HUES48 (cell line): ENCODE data around the gene INPP5A.
"Not testable (repeated sequence)": the region's sequence is repeated elsewhere in the genome, so short reads cannot be mapped to it uniquely, and the experiment has no call there.

ENCODE experiments used
- H3K27ac ChIP-seq: one replicate; pipeline ENCODE4 v1.7.0; 2013; ENCODE audit warnings: low read depth, low read length, inconsistent platforms
- H3K27me3 ChIP-seq: 2 replicates; pipeline ENCODE4 v1.6.1; 2013; ENCODE audit warnings: mild to moderate bottlenecking, low read length; ENCODE audit not compliant: control insufficient read depth, insufficient read depth
- H3K36me3 ChIP-seq: 2 replicates; pipeline ENCODE4 v1.6.1; 2013; ENCODE audit warnings: low read length; ENCODE audit not compliant: control insufficient read depth, insufficient read depth
- H3K4me1 ChIP-seq: 2 replicates; pipeline ENCODE4 v1.6.1; 2013; ENCODE audit warnings: mild to moderate bottlenecking, low read length; ENCODE audit not compliant: control insufficient read depth, insufficient read depth
- H3K4me3 ChIP-seq: 2 replicates; pipeline ENCODE4 v1.5.1; 2013; ENCODE audit warnings: mild to moderate bottlenecking, low read depth, low read length
- H3K9ac ChIP-seq: 2 replicates; pipeline ENCODE4 v1.6.1; 2013; ENCODE audit warnings: mild to moderate bottlenecking, low read depth, low read length, moderate library complexity
- H3K9me3 ChIP-seq: 2 replicates; pipeline ENCODE4 v1.6.1; 2013; ENCODE audit warnings: low read length; ENCODE audit not compliant: control insufficient read depth, insufficient read depth

The INPP5A gene

GRCh38 chr10:132546567-132547420, 9.2 kb downstream of the INPP5A start:
- no peaks in the 10 kb centered on the region for H3K27me3 ChIP-seq
- no peak overlapping the region for H3K4me3 ChIP-seq
- H3K4me1 ChIP-seq: peaks cover 5% of the 10 kb centered on the region
- no peaks in the 10 kb centered on the region for H3K9me3 ChIP-seq
- no peak overlapping the region for H3K9ac ChIP-seq
- no peaks in the 10 kb centered on the region for H3K36me3 ChIP-seq
- H3K27ac ChIP-seq: no peak overlapping the region

GRCh38 chr10:132547421-132547861, 9.9 kb downstream of the INPP5A start:
- no peak overlapping the region for H3K9ac ChIP-seq
- no peak overlapping the region for H3K27ac ChIP-seq
- no peaks in the 10 kb centered on the region for H3K9me3 ChIP-seq
- no peak overlapping the region for H3K4me3 ChIP-seq
- H3K36me3 ChIP-seq: no peaks in the 10 kb centered on the region
- no peaks in the 10 kb centered on the region for H3K27me3 ChIP-seq
- H3K4me1 ChIP-seq: no peaks in the 10 kb centered on the region; the same call in 1 of the 2 replicates

DNA sequence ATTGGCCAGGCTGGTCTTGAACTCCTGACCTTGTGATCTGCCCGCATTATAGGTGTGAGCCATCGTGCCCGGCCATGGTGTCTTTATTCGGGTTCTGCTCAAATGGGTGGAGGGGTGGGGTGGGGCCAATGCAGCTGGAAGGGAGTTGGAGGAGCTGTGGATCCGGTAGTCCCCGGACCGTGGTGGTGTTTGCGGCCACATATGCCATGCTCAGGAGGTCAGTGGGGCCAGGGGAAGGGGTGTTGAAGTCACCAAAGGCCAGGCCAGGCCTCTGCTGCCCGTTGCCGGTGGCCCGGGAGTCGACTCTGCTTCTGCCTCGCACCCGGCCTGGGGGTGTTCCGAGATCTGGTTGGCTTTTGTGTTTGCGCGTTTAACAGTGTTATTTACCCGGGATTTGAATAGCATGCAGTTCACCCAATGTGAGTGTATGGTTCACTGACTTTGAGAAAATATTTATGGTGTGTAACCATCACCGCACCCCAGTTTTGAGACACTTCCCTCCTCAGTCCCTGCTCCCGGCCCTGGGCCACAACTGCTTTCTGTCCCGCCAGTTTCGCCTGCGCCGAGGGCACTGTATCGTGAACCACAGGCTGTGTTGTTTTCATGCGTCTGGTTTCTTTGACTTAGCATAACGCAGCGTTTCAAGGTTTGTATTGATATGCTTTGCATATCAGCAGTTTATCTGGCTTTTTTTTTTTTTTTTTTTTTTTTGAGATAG, 10.7 kb downstream of the INPP5A start:
- Histone ChIP-seq H3K4me1 (no peaks in the 10 kb centered on the region; the same call in 1 of the 2 replicates), H3K9me3 (no peaks in the 10 kb centered on the region), H3K36me3 (no peaks in the 10 kb centered on the region), H3K4me3 (no peak overlapping the region), H3K27me3 (no peaks in the 10 kb centered on the region), H3K27ac (no peak overlapping the region), H3K9ac (no peak overlapping the region)

- Histone ChIP-seq H3K4me1 (no peaks in the 10 kb centered on the region; the same call in 1 of the 2 replicates), H3K27ac (no peak overlapping the region), H3K4me3 (no peak overlapping the region)
Observed at GRCh38 chr10:132548869-132549268, 11.3 kb downstream of the INPP5A start.

DNA sequence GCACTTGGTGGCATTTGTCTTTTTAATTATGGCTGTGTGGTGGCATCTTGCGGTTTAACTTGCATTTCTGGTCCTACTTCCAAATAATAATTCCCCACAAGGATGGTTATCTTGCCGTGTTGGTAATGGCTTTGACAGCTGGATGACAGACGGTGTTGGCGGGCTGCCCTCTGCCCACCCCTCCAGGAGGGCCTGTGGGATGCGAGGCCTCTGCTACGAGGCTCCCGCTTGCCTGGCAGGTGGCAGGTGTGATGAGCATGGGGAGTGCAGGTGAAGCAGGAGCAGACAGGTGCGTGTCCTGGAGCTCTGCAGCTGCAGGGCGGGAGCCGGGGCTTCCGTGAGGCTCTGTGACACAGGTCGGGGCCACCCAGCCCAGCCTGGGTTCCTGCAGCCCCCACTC, 11.8 kb downstream of the INPP5A start:
- Histone ChIP-seq H3K27ac (no peak overlapping the region), H3K4me1 (no peaks in the 10 kb centered on the region; the same call in 1 of the 2 replicates), H3K36me3 (no peaks in the 10 kb centered on the region), H3K27me3 (no peaks in the 10 kb centered on the region), H3K9ac (no peak overlapping the region), H3K9me3 (no peaks in the 10 kb centered on the region), H3K4me3 (no peak overlapping the region)

More at GRCh38 chr10:132548869-132549268, 11.3 kb downstream of the INPP5A start:
- no peaks in the 10 kb centered on the region for H3K9me3 ChIP-seq
- H3K36me3 ChIP-seq: no peaks in the 10 kb centered on the region
- no peaks in the 10 kb centered on the region for H3K27me3 ChIP-seq
- no peak overlapping the region for H3K9ac ChIP-seq

- Histone ChIP-seq H3K27me3 (no peaks in the 10 kb centered on the region), H3K36me3 (no peaks in the 10 kb centered on the region), H3K9ac (no peak overlapping the region), H3K4me1 (no peaks in the 10 kb centered on the region), H3K27ac (no peak overlapping the region), H3K4me3 (no peak overlapping the region), H3K9me3 (no peaks in the 10 kb centered on the region)
Observed at GRCh38 chr10:132550366-132551092, 12.9 kb downstream of the INPP5A start.

DNA sequence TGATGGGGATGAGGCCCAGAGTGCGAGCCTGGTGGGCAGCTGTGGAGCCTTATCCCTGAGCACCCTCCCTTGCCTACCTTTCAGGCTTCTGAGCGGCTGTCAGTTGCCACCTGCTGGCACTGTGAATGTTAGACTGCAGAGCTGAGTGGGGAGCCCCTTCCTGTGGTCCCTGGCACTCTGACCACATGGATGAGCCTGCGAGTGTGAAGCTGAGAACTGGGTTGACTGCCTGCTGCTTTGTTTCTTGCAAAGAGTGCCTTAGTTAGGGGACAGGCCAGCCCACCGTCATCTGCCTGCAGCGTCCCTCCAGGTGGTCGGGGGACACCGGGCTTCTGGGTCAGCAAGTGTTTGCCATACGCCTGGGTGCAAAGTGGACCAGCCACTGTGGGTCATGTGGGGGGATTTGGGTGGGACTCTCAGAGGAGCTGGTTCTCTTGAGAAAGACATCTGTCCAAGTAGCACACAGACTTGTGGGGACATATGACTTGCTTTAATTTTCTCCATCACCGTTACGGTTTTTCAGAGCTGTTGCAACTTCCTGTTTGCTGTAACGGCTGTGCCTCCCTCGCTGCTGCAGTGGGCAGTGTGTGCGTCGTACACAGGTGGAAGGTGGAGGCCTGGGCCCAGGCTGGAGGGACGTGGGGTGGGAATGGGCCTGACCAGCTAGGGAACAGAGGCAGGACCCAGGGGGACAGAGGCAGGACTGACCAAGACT, 13.7 kb downstream of the INPP5A start:
- no peaks in the 10 kb centered on the region for H3K4me1 ChIP-seq
- no peaks in the 10 kb centered on the region for H3K9me3 ChIP-seq
- no peak overlapping the region for H3K9ac ChIP-seq
- no peaks in the 10 kb centered on the region for H3K27me3 ChIP-seq
- H3K27ac ChIP-seq: no peak overlapping the region
- H3K36me3 ChIP-seq: no peaks in the 10 kb centered on the region
- H3K4me3 ChIP-seq: no peak overlapping the region

DNA sequence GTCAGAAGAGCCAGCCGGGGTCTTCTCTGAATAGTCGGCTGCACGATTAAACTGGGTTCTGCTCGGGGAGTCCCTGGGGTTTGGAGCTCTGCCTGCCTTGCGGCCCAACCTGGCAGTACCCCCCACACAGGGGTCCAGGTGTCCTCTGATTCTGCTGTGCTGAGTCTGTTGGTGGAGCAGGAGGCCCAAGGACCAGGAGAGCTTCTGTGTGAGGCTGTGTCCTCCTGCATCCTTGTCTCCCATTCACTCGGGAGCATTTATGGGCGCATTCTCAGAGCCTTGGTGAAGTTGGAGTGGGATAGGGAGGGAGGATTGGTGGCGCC, 14.2 kb downstream of the INPP5A start:
- H3K4me3 ChIP-seq: no peak overlapping the region
- H3K9me3 ChIP-seq: no peaks in the 10 kb centered on the region
- no peak overlapping the region for H3K9ac ChIP-seq
- no peaks in the 10 kb centered on the region for H3K36me3 ChIP-seq
- H3K27ac ChIP-seq: no peak overlapping the region
- H3K27me3 ChIP-seq: no peaks in the 10 kb centered on the region
- H3K4me1 ChIP-seq: no peaks in the 10 kb centered on the region

GRCh38 chr10:132552635-132553034, 15.0 kb downstream of the INPP5A start:
- not testable (repeated sequence) for H3K4me1 ChIP-seq, H3K9ac ChIP-seq, H3K9me3 ChIP-seq, H3K36me3 ChIP-seq, H3K4me3 ChIP-seq, H3K27ac ChIP-seq, H3K27me3 ChIP-seq

DNA sequence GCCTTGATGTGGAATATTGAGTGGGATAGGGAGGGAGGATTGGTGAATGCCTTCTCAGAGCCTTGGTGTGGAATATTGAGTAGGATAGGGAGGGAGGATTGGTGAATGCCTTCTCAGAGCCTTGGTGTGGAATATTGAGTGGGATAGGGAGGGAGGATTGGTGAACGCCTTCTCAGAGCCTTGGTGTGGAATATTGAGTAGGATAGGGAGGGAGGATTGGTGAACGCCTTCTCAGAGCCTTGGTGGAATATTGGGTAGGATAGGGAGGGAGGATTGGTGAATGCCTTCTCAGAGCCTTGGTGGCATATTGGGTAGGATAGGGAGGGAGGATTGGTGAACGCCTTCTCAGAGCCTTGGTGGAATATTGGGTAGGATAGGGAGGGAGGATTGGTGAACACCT, 16.0 kb downstream of the INPP5A start:
- H3K4me1 ChIP-seq, H3K4me3 ChIP-seq, H3K9me3 ChIP-seq, H3K9ac ChIP-seq, H3K27me3 ChIP-seq, H3K36me3 ChIP-seq, H3K27ac ChIP-seq: not testable (repeated sequence)
